Measurements from ENCODE around the gene A4GALT. TPM values are rescaled to one million over a fixed set of nuclear protein-coding genes. Genes with fewer than 3 reads are reported as not detected.

Gene A4GALT
- total and polyA plus RNA-seq, 10 of the 15 experiments (the other 5 are each of a cell fraction or from before 2014, with no cell fraction given), result 0.04 to 3.9 (median 2.3) TPM; not detected in 1

DNA sequence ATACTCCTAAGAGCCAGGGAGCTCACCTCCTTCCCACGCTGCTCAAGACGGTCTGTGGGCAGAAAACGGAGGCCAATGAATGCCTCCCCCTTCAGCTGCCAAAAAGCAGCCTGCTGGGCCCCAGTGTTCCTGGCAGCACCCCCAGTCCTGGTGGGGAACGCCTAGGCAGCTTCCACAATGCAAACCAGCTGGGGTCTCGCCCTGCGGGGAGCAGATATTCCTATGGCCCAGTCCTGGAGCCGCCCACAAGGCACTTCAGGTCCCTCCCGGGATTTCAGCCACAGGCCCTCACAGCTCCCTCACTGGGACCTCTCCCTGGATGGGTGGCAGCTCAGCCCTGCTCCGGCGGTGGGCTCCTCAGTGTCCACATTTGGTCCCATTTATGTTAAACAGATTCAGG, 29.2 kb downstream of the A4GALT start:
- Histone ChIP-seq H3K4me2 (ENCODE audit: control insufficient read depth, insufficient read depth) (no peak overlapping the region), H3K27ac (ENCODE audit: control insufficient read depth, insufficient read depth) (no peak overlapping the region), H3K9ac (ENCODE audit: control insufficient read depth, insufficient read depth, low read length) (no peak overlapping the region), H3K36me3 (ENCODE audit: control insufficient read depth in 2 of 2, insufficient read depth in 2 of 2, low read length in 1 of 2) (peaks cover 0 to 25% of the 10 kb centered on the region in 2 experiments; a peak in 3 of 4 replicates), H3K4me1 (ENCODE audit: control insufficient read depth, insufficient read depth, low read length) (peaks cover 16% of the 10 kb centered on the region), H3K4me3 (no peak overlapping the region), H4K20me1 (ENCODE audit: control insufficient read depth, insufficient read depth) (no peaks in the 10 kb centered on the region), H2AFZ (ENCODE audit: control insufficient read depth, low read depth, low read length) (no peak overlapping the region), H3K79me2 (ENCODE audit: control insufficient read depth, insufficient read depth, low read length) (no peaks in the 10 kb centered on the region), H3K9me3 (replicated peaks; ENCODE audit: control insufficient read depth, insufficient read depth, low read length) (no peaks in the 10 kb centered on the region), H3K27me3 (replicated peaks in 1 of 2; ENCODE audit: control insufficient read depth in 2 of 2, insufficient read depth in 2 of 2, low read length in 1 of 2) (no peaks in the 10 kb centered on the region)
- in situ Hi-C loops (cut with MboI), result no loop called here
- intact Hi-C loops (cut with micrococcal nuclease; ENCODE audit: unreplicated experiment), result no loop called here
- SMC1A ChIA-PET (ENCODE audit: uncharacterized antibody, unreplicated experiment), result interaction anchor here (1.2 to 1.3 kb wide), 2 partner anchors 28 to 74 kb away, joined by 4 read pairs; no protein-coding TSS in a partner anchor
- CTCF ChIA-PET, result no interaction called here
- WGBS (ENCODE audit: insufficient coverage, insufficient replicate concordance, low lambda C conversion rate, missing lambda C conversion rate), result 73% methylated on average over 10 of the region's 10 CpGs
- DNase-seq (ENCODE audit: low read depth, low spot score), result no peak
- TF ChIP-seq MYB (IDR thresholded peaks at IDR 0.05; ENCODE audit: borderline replicate concordance, low read depth, low read length) (no peak), ZNF217 (IDR thresholded peaks at IDR 0.05) (no peak), FOXK2 (IDR thresholded peaks at IDR 0.05) (no peak)
- POLR2A ChIA-PET, result no interaction called here
- ATAC-seq, result no peak
- FAIRE-seq, result no peak
- no TSS peak for BruUV-seq (replicated peaks)
- RAD21 ChIA-PET (ENCODE audit: unreplicated experiment), result no interaction called here

- no peaks in the 10 kb centered on the region for H3K9me3 ChIP-seq (replicated peaks; ENCODE audit: control insufficient read depth, insufficient read depth, low read length)
- no peak overlapping the region for H3K4me3 ChIP-seq
- H3K4me2 ChIP-seq (ENCODE audit: control insufficient read depth, insufficient read depth), result no peak overlapping the region
- H3K9ac ChIP-seq (ENCODE audit: control insufficient read depth, insufficient read depth, low read length), result no peak overlapping the region
- ATAC-seq (no peak), FAIRE-seq (no peak), DNase-seq (ENCODE audit: low read depth, low spot score) (no peak)
- H3K79me2 ChIP-seq (ENCODE audit: control insufficient read depth, insufficient read depth, low read length), result no peaks in the 10 kb centered on the region
- no peak overlapping the region for H2AFZ ChIP-seq (ENCODE audit: control insufficient read depth, low read depth, low read length)
- in situ Hi-C loops (cut with MboI), result no loop called here
- CTCF ChIA-PET, result no interaction called here
- TF ChIP-seq CUX1 (IDR thresholded peaks at IDR 0.05; ENCODE audit: insufficient replicate concordance, low read depth, low read length) (no peak), POLR2AphosphoS2 (IDR thresholded peaks at IDR 0.05; ENCODE audit: low read depth, low read length) (0 out of 2 replicates have a peak, but pooled peaks have one; percentile 67)
- no peaks in the 10 kb centered on the region for H3K27me3 ChIP-seq (replicated peaks in 1 of 2; ENCODE audit: control insufficient read depth in 2 of 2, insufficient read depth in 2 of 2, low read length in 1 of 2)
- POLR2A ChIA-PET, result interaction anchor here (0.5 to 1.2 kb wide), 2 partner anchors 9 to 22 kb away, joined by 3 to 4 read pairs; no protein-coding TSS in a partner anchor
- H3K27ac ChIP-seq (ENCODE audit: control insufficient read depth, insufficient read depth), result no peak overlapping the region
- WGBS (ENCODE audit: insufficient coverage, insufficient replicate concordance, low lambda C conversion rate, missing lambda C conversion rate), result 59% methylated on average over 25 of the region's 25 CpGs
- no peaks in the 10 kb centered on the region for H4K20me1 ChIP-seq (ENCODE audit: control insufficient read depth, insufficient read depth)
- RAD21 ChIA-PET (ENCODE audit: unreplicated experiment), result no interaction called here
- intact Hi-C loops (cut with micrococcal nuclease; ENCODE audit: unreplicated experiment), result no loop called here
- peaks cover 16% of the 10 kb centered on the region for H3K4me1 ChIP-seq (ENCODE audit: control insufficient read depth, insufficient read depth, low read length)
- peaks cover 0 to 13% of the 10 kb centered on the region in 2 experiments; a peak in 3 of 4 replicates for H3K36me3 ChIP-seq (ENCODE audit: control insufficient read depth in 2 of 2, insufficient read depth in 2 of 2, low read length in 1 of 2)
- no TSS peak for BruUV-seq (replicated peaks)
- SMC1A ChIA-PET (ENCODE audit: uncharacterized antibody, unreplicated experiment), result no interaction called here
Observed at GRCh38 chr22:42688241-42689211, 32.1 kb downstream of the A4GALT start.
